HEK293 (cell line): Measurements from ENCODE around the gene STPG3.

Experiments used
- CTCF ChIA-PET: fragments of 350-600 bp; formaldehyde crosslinking; extraction: SDS; loops from one replicate; lab custom pipeline; 2021; ENCODE audit warnings: antibody characterized with exemption; lab: Yijun Ruan, JAX
- POLR2A ChIA-PET: fragments of 300-600 bp; formaldehyde crosslinking; extraction: SDS; loops from one replicate; lab custom pipeline; 2020; ENCODE audit warnings: antibody characterized with exemption, inconsistent platforms; lab: Yijun Ruan, JAX
- H3K27ac ChIP-seq: fragments of 200-500 bp; sonication (Bioruptor generic); 2 replicates; pipeline ENCODE4 v1.5.1; 2014; ENCODE audit warnings: low read depth, low read length, control low read depth, inconsistent platforms; ENCODE audit errors: extremely low read depth
- H3K36me3 ChIP-seq, 2 experiments: fragments of 200-500 bp in 1 of 2; sonication (Bioruptor generic) in 1 of 2; 1 replicate in 1 of 2; 2 replicates in 1 of 2; pipeline ENCODE4 v1.5.1; 2014 to 2017; ENCODE audit warnings: inconsistent platforms in 2 of 2, low read length in 2 of 2; ENCODE audit not compliant: control insufficient read depth in 2 of 2, insufficient read depth in 1 of 2
- H3K4me1 ChIP-seq: fragments of 200-500 bp; sonication (Bioruptor generic); 2 replicates; pipeline ENCODE4 v1.5.1; 2014; ENCODE audit warnings: mild to moderate bottlenecking, low read length, inconsistent platforms; ENCODE audit not compliant: control insufficient read depth, insufficient read depth
- H3K4me3 ChIP-seq: 2 replicates; pipeline ENCODE4 v1.5.1; 2011; ENCODE audit warnings: low read depth, mild to moderate bottlenecking, control low read depth, low read length, moderate library complexity
- H3K9me3 ChIP-seq: fragments of 200-500 bp; sonication (Bioruptor generic); 2 replicates; pipeline ENCODE4 v1.5.1; 2014; ENCODE audit warnings: low read depth, low read length, inconsistent platforms; ENCODE audit not compliant: control insufficient read depth, insufficient read depth
- CTCF ChIP-seq: fragments of 450-650 bp; formaldehyde crosslinking; IDR thresholded peaks from 2 replicates; pipeline ENCODE4 v1.5.1; 2016; ENCODE audit warnings: missing biosample characterization, missing genetic modification characterization
- EGR2 ChIP-seq: fragments of 450-650 bp; formaldehyde crosslinking; IDR thresholded peaks from 2 replicates; pipeline ENCODE4 v1.5.1; 2016; ENCODE audit warnings: low read depth, missing biosample characterization, missing genetic modification characterization
- GLIS2 ChIP-seq: fragments of 450-650 bp; formaldehyde crosslinking; IDR thresholded peaks from 2 replicates; pipeline ENCODE4 v1.5.1; 2016; ENCODE audit warnings: missing biosample characterization, missing genetic modification characterization
- KLF9 ChIP-seq: fragments of 450-650 bp; formaldehyde crosslinking; IDR thresholded peaks from 2 replicates; pipeline ENCODE4 v1.5.1; 2016; ENCODE audit warnings: missing biosample characterization, missing genetic modification characterization, low read depth
- PRDM10 ChIP-seq: fragments of 450-650 bp; formaldehyde crosslinking; IDR thresholded peaks from 2 replicates; pipeline ENCODE4 v1.5.1; 2016; ENCODE audit warnings: missing biosample characterization, missing genetic modification characterization
- SCRT2 ChIP-seq: fragments of 450-650 bp; formaldehyde crosslinking; IDR thresholded peaks from 2 replicates; pipeline ENCODE4 v1.5.1; 2016; ENCODE audit warnings: missing biosample characterization, missing genetic modification characterization
- ZBTB10 ChIP-seq: fragments of 450-650 bp; formaldehyde crosslinking; IDR thresholded peaks from 2 replicates; pipeline ENCODE4 v1.5.1; 2016; ENCODE audit warnings: missing biosample characterization, missing genetic modification characterization
- ZNF155 ChIP-seq: fragments of 450-650 bp; formaldehyde crosslinking; IDR thresholded peaks from 2 replicates; pipeline ENCODE4 v1.5.1; 2016; ENCODE audit warnings: missing biosample characterization, missing genetic modification characterization
- ZNF157 ChIP-seq: fragments of 450-650 bp; formaldehyde crosslinking; IDR thresholded peaks from 2 replicates; pipeline ENCODE4 v1.5.1; 2016; ENCODE audit warnings: missing biosample characterization, missing genetic modification characterization
- ZNF19 ChIP-seq: fragments of 450-650 bp; formaldehyde crosslinking; IDR thresholded peaks from 2 replicates; pipeline ENCODE4; 2016; ENCODE audit warnings: missing biosample characterization, missing genetic modification characterization, low read depth
- ZNF266 ChIP-seq: fragments of 450-650 bp; formaldehyde crosslinking; IDR thresholded peaks from 2 replicates; pipeline ENCODE4 v1.5.1; 2016; ENCODE audit warnings: missing biosample characterization, missing genetic modification characterization, low read depth
- ZNF335 ChIP-seq: fragments of 450-650 bp; formaldehyde crosslinking; conservative IDR thresholded peaks from 2 replicates; pipeline ENCODE4 v1.5.1; 2016; ENCODE audit warnings: missing biosample characterization, missing genetic modification characterization
- ZNF529 ChIP-seq: fragments of 450-650 bp; formaldehyde crosslinking; IDR thresholded peaks from 2 replicates; pipeline ENCODE4 v1.5.1; 2017; ENCODE audit warnings: missing genetic modification characterization, missing biosample characterization; ENCODE audit not compliant: insufficient replicate concordance
- ZNF624 ChIP-seq: fragments of 450-650 bp; formaldehyde crosslinking; IDR thresholded peaks from 2 replicates; pipeline ENCODE4 v1.5.1; 2017; ENCODE audit warnings: missing biosample characterization, missing genetic modification characterization
- TF ChIP-seq, protein P1 (sequence below): fragments of 450-650 bp; formaldehyde crosslinking; IDR thresholded peaks from 2 replicates; pipeline ENCODE4 v1.5.1; 2016; ENCODE audit warnings: missing biosample characterization, missing genetic modification characterization

Gene STPG3

DNA sequence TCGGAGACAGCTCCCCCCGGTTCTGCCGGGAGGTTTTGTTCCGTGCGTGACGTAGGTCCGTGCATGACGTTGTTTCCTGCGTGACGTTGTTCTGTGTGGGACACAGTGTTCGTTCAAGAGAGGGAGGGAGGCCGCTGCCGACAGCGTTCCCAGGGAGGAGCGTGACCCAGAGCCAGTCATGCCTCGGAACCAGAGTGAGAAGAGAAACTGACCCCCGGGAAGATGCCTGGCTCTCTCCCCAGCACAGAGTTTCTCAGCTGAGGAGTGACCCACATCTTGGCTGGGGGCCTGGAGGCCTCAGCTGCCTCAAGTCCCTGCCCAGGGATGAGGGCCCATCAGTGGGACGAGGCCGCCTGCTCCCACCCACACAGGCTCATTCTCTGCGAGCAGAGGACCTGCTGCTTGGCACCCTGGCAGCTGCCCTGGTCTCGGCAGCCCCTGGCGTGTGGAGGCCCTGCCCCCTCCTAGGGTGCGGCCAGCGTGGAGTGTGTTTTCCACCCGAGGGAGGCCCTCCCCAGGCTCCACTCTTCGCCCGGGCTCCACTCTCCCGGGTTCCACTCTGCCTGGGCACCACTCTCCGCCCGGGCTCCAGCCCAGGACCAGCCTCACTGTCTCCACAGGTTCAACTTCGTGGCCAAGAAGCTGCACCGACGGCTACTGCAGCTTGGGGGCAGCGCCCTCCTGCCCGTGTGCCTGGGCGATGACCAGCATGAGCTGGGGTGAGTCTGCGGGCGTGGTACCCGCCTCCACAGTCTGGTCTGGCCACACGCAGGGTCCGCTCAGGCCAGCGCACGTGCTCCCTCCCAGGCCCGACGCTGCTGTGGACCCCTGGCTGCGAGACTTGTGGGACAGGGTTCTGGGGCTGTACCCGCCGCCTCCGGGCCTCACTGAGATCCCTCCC is 37.7 kb upstream of the STPG3 start:
- ChIA-PET POLR2A (interaction anchor here (1.0 to 17.2 kb wide), 3 partner anchors 5 to 27 kb away, joined by 5 to 304 read pairs (median 304); partner anchors contain the start of genes CYSRT1, NDOR1, RNF208 and RNF224), CTCF (interaction anchor here (0.7 to 1.2 kb wide), 5 partner anchors 10 to 156 kb away, joined by 3 to 8 read pairs (median 3); partner anchors contain the start of gene TPRN)
- peaks cover 7 to 86% of the 10 kb centered on the region in 2 experiments; a peak in 2 of 3 replicates for H3K36me3 ChIP-seq
- TF ChIP-seq EGR2 (tag by site-specific recombination) (peak; percentile 9; the same call in 1 of the 2 replicates), GLIS2 (tag by site-specific recombination) (peak; percentile 24; the same call in 1 of the 2 replicates), ZNF155 (tag by site-specific recombination) (no peak), SCRT2 (tag by site-specific recombination) (no peak), ZBTB10 (tag by site-specific recombination) (no peak), KLF9 (tag by site-specific recombination) (no peak), CTCF (tag by site-specific recombination) (peak; percentile 55), PRDM10 (tag by site-specific recombination) (no peak), ZNF529 (tag by site-specific recombination) (no peak), ZNF266 (no peak), ZNF19 (tag by site-specific recombination) (no peak), ZNF157 (tag by site-specific recombination) (peak; percentile 68), ZNF335 (tag by site-specific recombination) (no peak), ZNF624 (tag by site-specific recombination) (no peak)
- TF ChIP-seq, protein P1, sequence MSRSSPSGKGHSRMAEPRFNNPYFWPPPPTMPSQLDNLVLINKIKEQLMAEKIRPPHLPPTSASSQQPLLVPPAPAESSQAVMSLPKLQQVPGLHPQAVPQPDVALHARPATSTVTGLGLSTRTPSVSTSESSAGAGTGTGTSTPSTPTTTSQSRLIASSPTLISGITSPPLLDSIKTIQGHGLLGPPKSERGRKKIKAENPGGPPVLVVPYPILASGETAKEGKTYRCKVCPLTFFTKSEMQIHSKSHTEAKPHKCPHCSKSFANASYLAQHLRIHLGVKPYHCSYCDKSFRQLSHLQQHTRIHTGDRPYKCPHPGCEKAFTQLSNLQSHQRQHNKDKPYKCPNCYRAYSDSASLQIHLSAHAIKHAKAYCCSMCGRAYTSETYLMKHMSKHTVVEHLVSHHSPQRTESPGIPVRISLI: no peak
- H3K4me3 ChIP-seq: no peak overlapping the region
- no peak overlapping the region for H3K27ac ChIP-seq
- no peaks in the 10 kb centered on the region for H3K9me3 ChIP-seq
- H3K4me1 ChIP-seq: no peaks in the 10 kb centered on the region
